Measurements from ENCODE around the gene CCKAR.

GRCh38 chr4:26489101-26489985, 941 bp downstream of the CCKAR start:
- TF ChIP-seq CTCF (IDR thresholded peaks at IDR 0.05) (no peak), POLR2A (IDR thresholded peaks at IDR 0.05) (no peak)

Measured in body of pancreas (tissue), 4 donors.